ENCODE results near the gene SF3B2.

DNA sequence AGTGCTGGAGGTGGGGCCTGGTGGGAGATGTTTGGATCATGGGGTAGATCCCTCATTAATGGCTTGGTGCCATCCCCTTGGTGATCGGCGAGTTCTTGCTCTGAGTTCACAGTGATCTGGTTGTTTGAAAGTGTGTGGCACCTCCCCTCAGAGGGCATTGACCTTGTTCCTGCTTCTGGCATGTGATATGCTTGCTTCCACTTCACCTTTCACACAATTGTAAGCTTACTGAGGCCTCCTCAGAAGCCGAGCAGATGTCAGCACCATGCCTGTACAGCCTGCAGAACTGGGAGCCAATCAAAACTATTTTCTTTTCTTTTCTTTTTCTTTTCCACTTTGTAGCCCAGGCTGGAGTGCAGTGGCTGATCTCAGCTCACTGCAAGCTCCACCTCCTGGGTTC is 14.8 kb upstream of the SF3B2 start:
- TF ChIP-seq, protein P1, sequence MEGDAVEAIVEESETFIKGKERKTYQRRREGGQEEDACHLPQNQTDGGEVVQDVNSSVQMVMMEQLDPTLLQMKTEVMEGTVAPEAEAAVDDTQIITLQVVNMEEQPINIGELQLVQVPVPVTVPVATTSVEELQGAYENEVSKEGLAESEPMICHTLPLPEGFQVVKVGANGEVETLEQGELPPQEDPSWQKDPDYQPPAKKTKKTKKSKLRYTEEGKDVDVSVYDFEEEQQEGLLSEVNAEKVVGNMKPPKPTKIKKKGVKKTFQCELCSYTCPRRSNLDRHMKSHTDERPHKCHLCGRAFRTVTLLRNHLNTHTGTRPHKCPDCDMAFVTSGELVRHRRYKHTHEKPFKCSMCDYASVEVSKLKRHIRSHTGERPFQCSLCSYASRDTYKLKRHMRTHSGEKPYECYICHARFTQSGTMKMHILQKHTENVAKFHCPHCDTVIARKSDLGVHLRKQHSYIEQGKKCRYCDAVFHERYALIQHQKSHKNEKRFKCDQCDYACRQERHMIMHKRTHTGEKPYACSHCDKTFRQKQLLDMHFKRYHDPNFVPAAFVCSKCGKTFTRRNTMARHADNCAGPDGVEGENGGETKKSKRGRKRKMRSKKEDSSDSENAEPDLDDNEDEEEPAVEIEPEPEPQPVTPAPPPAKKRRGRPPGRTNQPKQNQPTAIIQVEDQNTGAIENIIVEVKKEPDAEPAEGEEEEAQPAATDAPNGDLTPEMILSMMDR (IDR thresholded peaks at IDR 0.05; ENCODE audit: low read depth, low read length, missing input control), result no peak
- TF ChIP-seq, protein P2, sequence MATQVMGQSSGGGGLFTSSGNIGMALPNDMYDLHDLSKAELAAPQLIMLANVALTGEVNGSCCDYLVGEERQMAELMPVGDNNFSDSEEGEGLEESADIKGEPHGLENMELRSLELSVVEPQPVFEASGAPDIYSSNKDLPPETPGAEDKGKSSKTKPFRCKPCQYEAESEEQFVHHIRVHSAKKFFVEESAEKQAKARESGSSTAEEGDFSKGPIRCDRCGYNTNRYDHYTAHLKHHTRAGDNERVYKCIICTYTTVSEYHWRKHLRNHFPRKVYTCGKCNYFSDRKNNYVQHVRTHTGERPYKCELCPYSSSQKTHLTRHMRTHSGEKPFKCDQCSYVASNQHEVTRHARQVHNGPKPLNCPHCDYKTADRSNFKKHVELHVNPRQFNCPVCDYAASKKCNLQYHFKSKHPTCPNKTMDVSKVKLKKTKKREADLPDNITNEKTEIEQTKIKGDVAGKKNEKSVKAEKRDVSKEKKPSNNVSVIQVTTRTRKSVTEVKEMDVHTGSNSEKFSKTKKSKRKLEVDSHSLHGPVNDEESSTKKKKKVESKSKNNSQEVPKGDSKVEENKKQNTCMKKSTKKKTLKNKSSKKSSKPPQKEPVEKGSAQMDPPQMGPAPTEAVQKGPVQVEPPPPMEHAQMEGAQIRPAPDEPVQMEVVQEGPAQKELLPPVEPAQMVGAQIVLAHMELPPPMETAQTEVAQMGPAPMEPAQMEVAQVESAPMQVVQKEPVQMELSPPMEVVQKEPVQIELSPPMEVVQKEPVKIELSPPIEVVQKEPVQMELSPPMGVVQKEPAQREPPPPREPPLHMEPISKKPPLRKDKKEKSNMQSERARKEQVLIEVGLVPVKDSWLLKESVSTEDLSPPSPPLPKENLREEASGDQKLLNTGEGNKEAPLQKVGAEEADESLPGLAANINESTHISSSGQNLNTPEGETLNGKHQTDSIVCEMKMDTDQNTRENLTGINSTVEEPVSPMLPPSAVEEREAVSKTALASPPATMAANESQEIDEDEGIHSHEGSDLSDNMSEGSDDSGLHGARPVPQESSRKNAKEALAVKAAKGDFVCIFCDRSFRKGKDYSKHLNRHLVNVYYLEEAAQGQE (IDR thresholded peaks at IDR 0.05), result no peak
- no peak for TF ChIP-seq RAD21 (IDR thresholded peaks at IDR 0.05)
- TF ChIP-seq, protein P3, sequence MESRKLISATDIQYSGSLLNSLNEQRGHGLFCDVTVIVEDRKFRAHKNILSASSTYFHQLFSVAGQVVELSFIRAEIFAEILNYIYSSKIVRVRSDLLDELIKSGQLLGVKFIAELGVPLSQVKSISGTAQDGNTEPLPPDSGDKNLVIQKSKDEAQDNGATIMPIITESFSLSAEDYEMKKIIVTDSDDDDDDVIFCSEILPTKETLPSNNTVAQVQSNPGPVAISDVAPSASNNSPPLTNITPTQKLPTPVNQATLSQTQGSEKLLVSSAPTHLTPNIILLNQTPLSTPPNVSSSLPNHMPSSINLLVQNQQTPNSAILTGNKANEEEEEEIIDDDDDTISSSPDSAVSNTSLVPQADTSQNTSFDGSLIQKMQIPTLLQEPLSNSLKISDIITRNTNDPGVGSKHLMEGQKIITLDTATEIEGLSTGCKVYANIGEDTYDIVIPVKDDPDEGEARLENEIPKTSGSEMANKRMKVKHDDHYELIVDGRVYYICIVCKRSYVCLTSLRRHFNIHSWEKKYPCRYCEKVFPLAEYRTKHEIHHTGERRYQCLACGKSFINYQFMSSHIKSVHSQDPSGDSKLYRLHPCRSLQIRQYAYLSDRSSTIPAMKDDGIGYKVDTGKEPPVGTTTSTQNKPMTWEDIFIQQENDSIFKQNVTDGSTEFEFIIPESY (IDR thresholded peaks at IDR 0.05), result no peak

Data from liver (tissue), 3 donors.